ENCODE data around the gene SOCS3.
"Not testable (repeated sequence)": the region's sequence is repeated elsewhere in the genome, so short reads cannot be mapped to it uniquely, and the experiment has no call there.

SOCS3 gene

GRCh38 chr17:78309659-78310255 is 50.1 kb downstream of the SOCS3 start:
- not testable (repeated sequence) for DNase-seq (ENCODE audit: low read depth, low spot score)

GRCh38 chr17:78307887-78308638 is 51.8 kb downstream of the SOCS3 start:
- DNase-seq (ENCODE audit: low read depth, low spot score): no peak

GRCh38 chr17:78306913-78307312 is 53.0 kb downstream of the SOCS3 start:
- DNase-seq (ENCODE audit: low read depth, low spot score): no peak

All from iPS DF 19.7 (cell line).